GM19438 (cell line): ENCODE results near the gene CALR.
"Not testable (repeated sequence)": the region's sequence is repeated elsewhere in the genome, so short reads cannot be mapped to it uniquely, and the experiment has no call there.

ENCODE experiments used
- ATAC-seq: cut with Tn5 transposase; IDR thresholded peaks from one replicate; pipeline ENCODE4 v1.9.1; 2021; ENCODE audit warnings: low read depth; ENCODE audit not compliant: unreplicated experiment

The CALR gene

DNA sequence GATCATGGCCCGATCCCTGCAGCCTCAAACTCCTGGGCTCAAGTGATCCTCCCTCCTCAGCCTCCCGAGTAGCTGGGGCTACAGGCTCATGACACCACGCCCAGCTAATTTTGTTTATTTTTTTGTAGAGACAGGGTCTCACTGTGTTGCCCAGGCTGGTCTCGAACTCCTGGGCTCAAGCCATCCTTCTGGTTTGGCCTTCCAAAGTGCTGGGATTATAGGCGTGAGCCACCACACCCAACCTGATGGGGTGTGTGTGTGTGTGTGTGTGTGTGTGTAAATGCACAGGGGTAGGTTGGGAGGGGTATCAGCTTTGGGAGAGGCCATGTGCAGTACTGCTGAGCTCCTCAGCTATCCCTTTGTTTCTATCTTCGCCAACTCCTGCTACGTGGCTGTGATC is 37.7 kb downstream of the CALR start:
- not testable (repeated sequence) for ATAC-seq

DNA sequence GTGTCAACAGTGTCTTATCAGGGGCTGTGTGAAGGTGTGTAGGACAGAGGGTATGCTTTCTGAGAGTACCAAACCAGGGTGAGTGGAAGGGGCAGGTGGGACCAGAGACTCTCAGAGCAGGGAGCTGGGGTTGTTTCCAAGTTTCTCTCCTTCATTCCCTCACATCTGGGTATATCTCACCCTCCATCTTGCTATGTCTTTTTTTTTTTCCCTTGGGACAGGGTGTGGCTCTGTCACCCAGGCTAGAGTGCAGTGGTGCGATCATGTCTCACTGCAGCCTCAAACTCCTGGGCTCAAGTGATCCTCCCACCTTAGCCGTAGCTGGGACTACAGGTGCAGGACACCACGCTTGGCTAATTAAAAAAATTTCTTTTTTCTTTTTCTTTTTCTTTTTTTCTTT is 41.6 kb downstream of the CALR start:
- ATAC-seq: no peak

DNA sequence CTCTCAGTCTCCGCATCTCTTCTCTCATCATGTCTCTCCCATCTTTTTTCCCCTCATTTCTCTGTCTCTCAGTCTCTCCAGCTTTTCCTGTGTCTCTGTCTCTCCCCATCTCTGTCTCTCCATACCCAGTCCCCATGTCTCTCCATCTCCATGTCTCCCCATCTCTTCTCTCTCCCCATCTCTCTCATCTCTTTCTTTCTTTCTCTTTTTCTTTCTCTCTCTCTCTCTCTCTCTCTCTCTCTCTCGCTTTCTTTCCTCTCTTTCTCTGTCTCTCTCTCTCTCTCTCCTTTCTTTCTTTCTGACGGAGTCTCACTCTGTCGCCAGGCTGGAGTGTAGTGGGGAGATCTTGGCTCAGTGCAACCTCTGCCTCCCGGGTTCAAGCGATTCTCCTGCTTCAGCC is 44.2 kb downstream of the CALR start:
- ATAC-seq: no peak

DNA sequence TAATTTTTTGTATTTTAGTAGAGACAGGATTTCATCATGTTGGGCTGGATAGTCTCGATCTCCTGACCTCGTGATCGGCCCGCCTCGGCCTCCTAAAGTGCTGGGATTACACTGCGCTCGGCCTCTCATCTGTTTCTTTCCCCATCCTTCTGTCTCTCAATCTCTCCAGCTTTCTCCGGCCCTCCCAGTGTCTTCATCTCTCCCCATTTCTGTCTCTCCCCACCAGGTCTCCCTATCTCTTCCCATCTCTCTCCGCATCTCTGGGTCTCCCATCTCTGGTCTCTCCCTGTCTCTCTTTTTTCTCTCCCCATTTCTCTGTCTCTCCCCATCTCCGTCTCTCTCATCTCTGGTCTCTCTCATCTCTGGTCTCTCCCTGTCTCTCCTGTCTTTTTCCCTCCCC is 44.7 kb downstream of the CALR start:
- no peak for ATAC-seq

DNA sequence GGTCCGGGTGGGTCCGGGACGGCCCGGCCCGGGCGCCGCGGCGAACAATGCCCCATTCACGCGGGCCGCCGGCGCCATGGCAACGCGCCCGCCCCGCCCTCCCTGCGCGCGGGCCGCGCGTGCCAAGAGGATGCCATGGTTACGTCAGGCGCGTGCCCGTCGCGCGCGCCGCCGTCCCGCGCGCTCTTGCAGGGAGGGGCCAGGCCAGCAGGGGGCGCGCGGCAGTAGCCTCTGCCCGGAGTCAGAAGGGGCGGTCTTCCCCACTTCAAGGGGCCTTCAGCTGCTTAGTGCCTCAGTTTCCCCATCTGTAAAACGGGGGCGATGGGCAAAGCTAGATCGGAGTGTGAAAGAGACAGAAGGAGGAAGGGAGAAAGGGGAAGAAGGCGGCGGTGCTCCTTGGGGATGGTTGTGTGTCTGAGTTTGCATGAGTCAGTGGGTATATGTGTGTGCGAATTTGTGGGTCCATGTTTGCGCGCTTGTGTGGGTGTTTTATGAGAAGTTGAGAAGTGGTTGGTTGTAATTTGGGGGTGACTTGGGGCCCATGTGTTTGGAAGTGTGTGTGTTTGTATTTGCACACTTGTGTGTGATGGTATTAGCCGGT is 45.2 kb downstream of the CALR start:
- no peak for ATAC-seq

DNA sequence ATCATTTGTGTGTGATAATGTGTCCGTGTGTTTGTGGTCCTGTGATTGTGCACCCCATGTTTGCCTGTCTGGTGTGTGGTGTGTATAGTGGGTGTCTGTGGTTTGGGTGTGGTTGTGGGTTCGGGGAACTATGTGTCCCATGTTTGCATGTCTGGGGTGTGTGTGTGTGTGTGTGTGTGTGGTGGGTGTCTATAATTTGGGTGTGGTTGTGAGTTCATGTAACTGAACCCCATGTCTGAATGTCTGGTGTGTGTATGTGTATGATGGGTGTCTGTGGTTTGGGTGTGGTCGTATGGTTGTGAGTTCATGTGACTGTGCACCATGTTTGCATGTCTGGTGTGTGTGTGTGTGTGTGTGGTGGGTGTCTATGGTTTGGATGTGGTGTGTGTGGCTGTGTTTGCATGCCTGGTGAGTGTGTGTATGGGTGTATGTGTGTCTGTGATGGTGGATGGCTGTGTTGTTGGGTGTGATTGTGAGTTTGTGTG is 45.8 kb downstream of the CALR start:
- no peak for ATAC-seq

DNA sequence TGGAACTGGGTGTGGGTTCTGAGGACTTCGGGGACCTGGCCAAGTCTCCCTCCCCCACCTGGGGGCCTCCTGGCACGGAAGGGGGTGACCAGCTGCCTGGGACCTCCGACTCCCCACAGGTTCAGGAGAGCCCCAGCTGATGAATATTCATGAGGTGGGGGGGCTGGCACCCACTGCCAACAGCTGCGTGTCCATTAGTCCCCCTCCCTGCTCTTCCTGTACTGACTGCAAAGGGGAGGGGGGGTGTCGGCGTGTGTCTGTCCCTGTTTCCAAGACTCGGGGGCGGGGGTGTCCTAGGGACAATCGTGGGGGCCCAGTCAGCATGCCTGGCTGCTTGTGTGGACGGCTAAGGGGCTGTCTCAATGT is 46.3 kb downstream of the CALR start:
- no peak for ATAC-seq

DNA sequence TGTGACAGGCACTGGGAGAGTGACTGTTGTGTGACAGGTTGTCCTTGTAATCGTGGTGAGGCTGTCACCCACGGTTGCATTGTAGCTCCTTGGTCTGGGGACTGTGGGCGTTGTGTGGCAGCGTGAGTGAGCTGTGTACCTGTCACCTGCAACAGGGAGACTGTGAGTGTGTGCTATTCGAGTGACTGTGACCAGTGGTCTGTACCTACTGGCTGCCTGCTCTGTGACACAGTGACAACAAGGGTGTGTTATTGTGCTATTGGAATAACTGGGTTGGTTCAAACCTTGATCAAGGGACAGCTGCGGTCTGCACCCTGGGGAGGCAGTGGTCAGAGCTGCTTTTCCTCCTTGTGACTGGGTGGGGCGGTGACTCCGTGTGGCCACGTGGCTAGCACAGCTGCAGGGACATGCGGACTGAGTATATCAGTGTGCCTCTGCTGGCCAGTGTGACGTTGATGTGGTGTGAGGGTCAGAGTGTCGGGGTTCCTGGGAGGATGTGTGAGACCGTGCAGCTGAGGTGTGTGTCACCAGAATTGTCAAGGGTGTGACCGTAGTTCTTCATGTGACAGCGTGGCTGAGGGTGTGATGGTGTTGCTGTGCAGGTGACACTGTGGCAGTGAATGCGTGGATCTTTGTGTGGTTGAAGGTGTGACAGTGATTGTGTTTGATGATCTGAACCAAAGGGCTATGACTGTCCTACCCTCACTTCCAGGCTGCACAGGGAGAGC is 46.8 kb downstream of the CALR start:
- ATAC-seq: no peak

DNA sequence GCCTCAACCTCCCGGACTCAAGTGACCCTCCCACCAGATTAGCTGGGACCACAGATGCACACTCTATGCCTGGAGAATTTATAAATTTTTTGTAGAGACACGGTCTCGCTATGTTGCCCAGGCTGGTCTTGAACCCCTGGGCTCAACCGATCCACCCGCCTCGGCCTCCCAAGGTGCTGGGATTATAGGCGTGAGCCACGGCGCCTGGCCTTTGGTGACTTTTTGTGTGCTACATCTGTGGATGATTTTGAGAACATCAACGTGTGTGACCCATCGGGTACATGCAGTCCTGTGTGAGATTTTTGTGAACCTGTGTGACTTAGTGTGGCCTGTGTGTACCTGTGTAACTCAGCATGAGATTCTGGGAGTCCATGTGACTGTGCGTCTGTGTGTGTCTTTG is 48.3 kb downstream of the CALR start:
- ATAC-seq: no peak

DNA sequence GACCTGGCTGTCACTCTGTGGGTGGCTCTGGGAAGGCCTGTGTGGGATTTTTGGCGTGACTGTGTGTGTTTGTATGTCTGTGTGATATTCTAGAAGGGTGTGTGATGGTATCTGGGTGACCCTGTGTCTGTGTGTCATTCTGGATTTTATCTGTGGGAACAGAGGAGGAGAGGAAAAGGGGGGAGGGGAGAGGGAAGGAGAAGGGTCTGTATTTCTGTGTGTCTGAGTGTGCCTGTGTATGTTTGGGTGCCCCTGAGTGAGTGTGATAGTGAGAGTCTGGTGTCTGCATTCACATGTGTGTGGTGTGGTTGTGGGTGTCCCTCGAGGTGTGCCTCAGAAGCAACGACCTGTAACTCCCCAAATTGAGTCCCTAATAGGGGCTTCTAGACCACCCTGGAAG is 48.8 kb downstream of the CALR start:
- ATAC-seq: no peak

DNA sequence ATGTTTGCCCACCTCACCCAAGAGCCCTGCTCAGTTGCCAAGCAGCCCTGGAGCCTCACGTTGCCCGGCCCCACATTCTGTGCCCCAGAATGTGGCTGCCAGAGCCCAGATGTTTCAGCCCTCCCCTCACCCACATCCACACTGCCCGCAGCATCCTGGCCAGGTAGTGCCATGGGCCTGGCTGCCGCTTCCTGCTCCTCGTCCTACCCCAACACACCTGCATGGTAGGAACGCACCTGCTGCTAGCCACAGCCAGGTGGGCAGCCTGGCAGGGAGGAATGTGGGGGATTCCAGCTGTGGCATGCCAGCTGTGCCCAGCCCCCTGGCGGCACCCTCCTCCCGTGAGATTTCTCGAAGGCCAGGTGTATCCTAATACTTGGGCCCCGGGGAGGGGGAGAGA is 49.4 kb downstream of the CALR start:
- ATAC-seq: no peak

DNA sequence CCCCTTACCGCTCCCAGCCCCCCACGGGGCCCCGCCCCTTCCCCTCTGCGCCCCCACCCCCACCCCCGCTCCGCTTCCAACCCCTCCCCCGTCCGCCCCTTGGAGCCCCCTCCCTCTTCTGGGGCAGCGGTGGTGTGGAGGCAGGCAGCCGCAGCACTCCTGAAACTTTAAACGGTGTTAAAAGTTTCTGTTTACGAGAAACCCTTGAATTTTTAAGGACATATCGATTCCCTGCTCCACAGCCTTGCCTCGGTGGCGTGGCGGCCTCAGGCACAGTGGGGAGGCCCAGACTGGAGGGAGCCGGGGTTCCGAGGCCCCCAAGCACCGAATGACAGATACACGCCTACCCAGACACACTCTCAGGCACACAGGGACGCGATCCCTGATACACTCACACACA is 52.0 kb downstream of the CALR start:
- ATAC-seq: no peak

DNA sequence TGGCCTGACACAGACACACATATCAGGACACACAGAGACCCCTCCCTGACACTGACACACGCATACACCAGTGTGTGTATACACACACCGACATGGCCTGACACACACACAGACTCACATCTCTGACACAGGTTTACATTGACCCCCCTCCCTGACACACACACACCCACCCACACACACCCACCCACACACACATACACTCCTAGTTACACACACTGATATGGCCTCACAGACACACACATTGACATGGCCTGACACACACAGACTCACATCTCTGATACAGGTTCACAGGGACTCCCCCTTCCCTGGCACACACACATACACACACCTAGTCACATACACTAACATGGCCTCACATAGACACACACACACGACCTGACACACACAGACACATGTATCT is 52.4 kb downstream of the CALR start:
- ATAC-seq: no peak

DNA sequence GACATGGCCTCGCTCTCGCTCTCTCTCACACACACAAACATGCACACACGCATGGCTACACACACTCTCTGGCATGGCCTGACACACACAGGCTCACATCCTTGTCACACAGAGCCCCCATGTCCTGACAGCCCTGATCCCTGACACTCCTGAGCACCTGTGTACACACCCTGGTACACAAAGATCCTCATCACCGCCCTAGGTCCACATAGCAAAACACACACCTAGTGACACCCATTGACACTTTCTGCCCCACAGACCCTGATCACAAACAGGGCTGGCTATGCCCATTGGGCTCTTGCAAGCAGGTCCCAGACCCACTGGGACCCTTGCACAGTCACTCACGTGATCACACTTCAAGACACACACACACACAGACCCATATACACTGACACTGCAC is 52.9 kb downstream of the CALR start:
- no peak for ATAC-seq

DNA sequence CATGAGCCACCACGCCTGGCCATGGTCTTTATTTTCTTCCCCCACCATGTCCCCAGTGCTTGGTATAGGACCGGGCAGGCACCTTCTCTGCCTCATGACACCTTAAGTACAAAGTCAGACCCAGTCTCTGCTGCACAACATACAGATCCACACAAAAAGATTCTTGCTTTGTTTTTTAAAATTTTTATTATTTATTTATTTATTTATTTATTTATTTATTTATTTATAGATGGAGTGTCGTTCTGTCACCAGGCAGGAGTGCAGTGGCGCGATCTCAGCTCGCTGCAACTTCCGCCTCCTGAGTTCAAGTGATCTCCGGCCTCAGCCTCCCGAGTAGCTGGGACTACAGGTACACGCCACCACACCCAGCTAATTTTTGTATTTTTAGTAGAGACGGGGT is 54.3 kb downstream of the CALR start:
- no peak for ATAC-seq

DNA sequence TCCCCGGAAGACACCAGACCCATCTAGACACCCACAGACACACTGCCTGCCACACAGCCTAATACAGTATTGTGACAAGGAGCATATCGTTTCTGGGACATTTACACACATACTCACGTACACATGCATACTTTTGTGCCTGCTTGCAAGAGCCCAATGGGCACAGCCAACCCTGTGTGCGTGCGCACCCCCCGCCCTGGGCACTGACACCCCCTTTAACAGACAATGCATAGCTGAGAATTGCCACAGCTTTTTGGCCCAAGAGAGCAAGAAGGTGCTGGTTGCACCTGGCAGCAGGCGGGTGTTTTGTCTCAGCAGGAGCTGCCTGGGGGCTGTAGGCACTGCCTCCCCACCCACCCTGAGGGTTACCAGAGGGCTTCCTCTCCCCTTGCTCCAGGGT is 55.2 kb downstream of the CALR start:
- ATAC-seq: no peak
